T1000 (cell line): ENCODE measurements around the gene GRIN2A.

ENCODE experiments used
- DNase-seq: peaks from one replicate; lab custom pipeline; 2025; ENCODE audit warnings: mixed read lengths; lab: John Stamatoyannopoulos, UW

The GRIN2A gene

GRCh38 chr16:10181196-10182162 is 749 bp downstream of the GRIN2A start:
- DNase-seq: peak; percentile 69

GRCh38 chr16:10180771-10181163 is 1.5 kb downstream of the GRIN2A start:
- no peak for DNase-seq

- DNase-seq: no peak
These were observed 2.0 kb downstream of the GRIN2A start for GRCh38 chr16:10180042-10180770.

GRCh38 chr16:10178526-10178925 is 3.7 kb downstream of the GRIN2A start:
- no peak for DNase-seq

GRCh38 chr16:10178080-10178479 is 4.1 kb downstream of the GRIN2A start:
- DNase-seq: peak; percentile 12

GRCh38 chr16:10172848-10173655 is 9.2 kb downstream of the GRIN2A start:
- peak; percentile 81 for DNase-seq

- no peak for DNase-seq
These were observed 11.0 kb downstream of the GRIN2A start for GRCh38 chr16:10171221-10171620.

GRCh38 chr16:10169904-10170410 is 12.3 kb downstream of the GRIN2A start:
- no peak for DNase-seq

- DNase-seq: no peak
These were observed 13.2 kb downstream of the GRIN2A start for GRCh38 chr16:10169031-10169430.

- no peak for DNase-seq
These were observed 14.0 kb downstream of the GRIN2A start for GRCh38 chr16:10168258-10168657.

GRCh38 chr16:10165643-10166042 is 16.6 kb downstream of the GRIN2A start:
- DNase-seq: no peak

GRCh38 chr16:10162981-10163380 is 19.2 kb downstream of the GRIN2A start:
- DNase-seq: no peak

- DNase-seq: no peak
These were observed 26.1 kb downstream of the GRIN2A start for GRCh38 chr16:10156099-10156498.

GRCh38 chr16:10154389-10154788 is 27.8 kb downstream of the GRIN2A start:
- no peak for DNase-seq

- no peak for DNase-seq
These were observed 28.2 kb downstream of the GRIN2A start for GRCh38 chr16:10153985-10154384.

- no peak for DNase-seq
These were observed 30.5 kb downstream of the GRIN2A start for GRCh38 chr16:10151718-10152117.

GRCh38 chr16:10150906-10151305 is 31.3 kb downstream of the GRIN2A start:
- no peak for DNase-seq

- no peak for DNase-seq
These were observed 36.6 kb downstream of the GRIN2A start for GRCh38 chr16:10145542-10146035.

- no peak for DNase-seq
These were observed 40.6 kb downstream of the GRIN2A start for GRCh38 chr16:10141671-10142070.

GRCh38 chr16:10138881-10139280 is 43.3 kb downstream of the GRIN2A start:
- no peak for DNase-seq

- DNase-seq: no peak
These were observed 44.9 kb downstream of the GRIN2A start for GRCh38 chr16:10137341-10137740.

GRCh38 chr16:10136916-10137315 is 45.3 kb downstream of the GRIN2A start:
- DNase-seq: no peak
